Measurements from ENCODE around the gene C1QTNF8.
"Not testable (repeated sequence)": the region's sequence is repeated elsewhere in the genome, so short reads cannot be mapped to it uniquely, and the experiment has no call there.

Gene C1QTNF8

GRCh38 chr16:1093284-1094123 is 2.5 kb downstream of the C1QTNF8 start:
- DNase-seq (ENCODE audit: low read depth in 2 of 2), result no peak

GRCh38 chr16:1092685-1093283 is 3.3 kb downstream of the C1QTNF8 start:
- DNase-seq (ENCODE audit: low read depth in 2 of 2), result not testable (repeated sequence)

GRCh38 chr16:1091992-1092552 is 4.0 kb downstream of the C1QTNF8 start:
- DNase-seq (ENCODE audit: low read depth in 2 of 2), result no peak

- DNase-seq (ENCODE audit: low read depth in 2 of 2), result no peak
Measured at GRCh38 chr16:1090620-1091587, 5.1 kb downstream of the C1QTNF8 start.

- DNase-seq (ENCODE audit: low read depth in 2 of 2), result no peak
Measured at GRCh38 chr16:1089822-1090619, 6.0 kb downstream of the C1QTNF8 start.

GRCh38 chr16:1089439-1089821 is 6.6 kb downstream of the C1QTNF8 start:
- DNase-seq (ENCODE audit: low read depth in 2 of 2), result no peak

GRCh38 chr16:1088295-1089170 is 7.5 kb downstream of the C1QTNF8 start:
- no peak for DNase-seq (ENCODE audit: low read depth in 2 of 2)

- DNase-seq (ENCODE audit: low read depth in 2 of 2), result not testable (repeated sequence)
Measured at GRCh38 chr16:1086443-1086842, 9.6 kb downstream of the C1QTNF8 start.

- DNase-seq (ENCODE audit: low read depth in 2 of 2), result no peak
Measured at GRCh38 chr16:1084971-1085370, 11.1 kb downstream of the C1QTNF8 start.

- no peak for DNase-seq (ENCODE audit: low read depth in 2 of 2)
Measured at GRCh38 chr16:1082952-1083675, 12.9 kb downstream of the C1QTNF8 start.

- DNase-seq (ENCODE audit: low read depth in 2 of 2), result no peak
Measured at GRCh38 chr16:1082266-1082951, 13.6 kb downstream of the C1QTNF8 start.

- no peak for DNase-seq (ENCODE audit: low read depth in 2 of 2)
Measured at GRCh38 chr16:1081734-1082265, 14.2 kb downstream of the C1QTNF8 start.

GRCh38 chr16:1080801-1081733 is 15.0 kb downstream of the C1QTNF8 start:
- DNase-seq (ENCODE audit: low read depth in 2 of 2), result no peak

- no peak for DNase-seq (ENCODE audit: low read depth in 2 of 2)
Measured at GRCh38 chr16:1079786-1080525, 16.1 kb downstream of the C1QTNF8 start.

GRCh38 chr16:1079341-1079740 is 16.7 kb downstream of the C1QTNF8 start:
- DNase-seq (ENCODE audit: low read depth in 2 of 2), result no peak

GRCh38 chr16:1078579-1079021 is 17.4 kb downstream of the C1QTNF8 start:
- DNase-seq (ENCODE audit: low read depth in 2 of 2), result no peak

Measured in stimulated activated CD8-positive, alpha-beta memory T cell treated with anti-CD3 and anti-CD28 coated beads, Interleukin-2, amount 100 ng/mL, for 48 hours (primary cell).